D721Med (cell line): ENCODE results near the gene SRD5A1.

ENCODE experiments used
- DNase-seq: peaks from one replicate; pipeline ENCODE4 v3.0.0; 2011; ENCODE audit warnings: low spot score; ENCODE audit not compliant: insufficient read length
- FAIRE-seq: peaks from 2 replicates; lab custom pipeline; 2011; peaks lifted over from hg19 to GRCh38; lab: Jason Lieb, UNC
- CTCF ChIP-seq: IDR thresholded peaks from 2 replicates; pipeline ENCODE4 v1.5.1; 2012; ENCODE audit warnings: mild to moderate bottlenecking, control low read depth; ENCODE audit not compliant: insufficient read depth; ENCODE audit errors: missing control alignments

The SRD5A1 gene

GRCh38 chr5:6681682-6682081 lies 48.4 kb downstream of the SRD5A1 start:
- DNase-seq (no peak), FAIRE-seq (no peak)
- no peak for TF ChIP-seq CTCF

- DNase-seq (no peak), FAIRE-seq (no peak)
- TF ChIP-seq CTCF: no peak
Observed at GRCh38 chr5:6682239-6682638, 49.0 kb downstream of the SRD5A1 start.

GRCh38 chr5:6683241-6683640 lies 50.0 kb downstream of the SRD5A1 start:
- no peak for TF ChIP-seq CTCF
- DNase-seq (no peak), FAIRE-seq (no peak)

- no peak for DNase-seq
- no peak for TF ChIP-seq CTCF
- FAIRE-seq: no peak
Observed at GRCh38 chr5:6684075-6684474, 50.8 kb downstream of the SRD5A1 start.

- no peak for TF ChIP-seq CTCF
- FAIRE-seq (no peak), DNase-seq (no peak)
Observed at GRCh38 chr5:6686501-6686900, 53.3 kb downstream of the SRD5A1 start.

- DNase-seq: no peak
Observed at GRCh38 chr5:6686915-6687409, 53.7 kb downstream of the SRD5A1 start.

More at GRCh38 chr5:6686915-6687409, 53.7 kb downstream of the SRD5A1 start:
- FAIRE-seq: no peak
- no peak for TF ChIP-seq CTCF
